ENCODE results near the gene BOLA2B. TPM values are rescaled to one million over a fixed set of nuclear protein-coding genes. Genes with fewer than 3 reads are reported as not detected.
"Not testable (repeated sequence)": the region's sequence is repeated elsewhere in the genome, so short reads cannot be mapped to it uniquely, and the experiment has no call there.

BOLA2B gene
- polyA plus RNA-seq, 1 donor from 2014 or later: 487 TPM

GRCh38 chr16:30199608-30200343 lies 6.3 kb upstream of the BOLA2B start:
- not testable (repeated sequence) for H3K79me2 ChIP-seq (replicated peaks; ENCODE audit: insufficient read depth, low read length); H4K20me1 ChIP-seq (ENCODE audit: insufficient read depth); H3K9ac ChIP-seq (ENCODE audit: low read length); H3K27ac ChIP-seq (ENCODE audit: low read length); H3K4me2 ChIP-seq (ENCODE audit: low read length); H3F3A ChIP-seq (ENCODE audit: insufficient read depth, low read length, poor library complexity, severe bottlenecking); H3K9me3 ChIP-seq (ENCODE audit: low read length); H3K27me3 ChIP-seq (ENCODE audit: insufficient read depth, low read depth, low read length); H3K9me2 ChIP-seq (ENCODE audit: insufficient read depth, low read length); H3K36me3 ChIP-seq (ENCODE audit: insufficient read depth, low read length); H3K4me3 ChIP-seq (ENCODE audit: low read length); H2AFZ ChIP-seq (ENCODE audit: low read depth, low read length)

- not testable (repeated sequence) for H3K9me2 ChIP-seq (ENCODE audit: insufficient read depth, low read length); H3K4me2 ChIP-seq (ENCODE audit: low read length); H3K27me3 ChIP-seq (ENCODE audit: insufficient read depth, low read depth, low read length); H3K9ac ChIP-seq (ENCODE audit: low read length); H2AFZ ChIP-seq (ENCODE audit: low read depth, low read length); H3K27ac ChIP-seq (ENCODE audit: low read length); H3K36me3 ChIP-seq (ENCODE audit: insufficient read depth, low read length); H3K4me3 ChIP-seq (ENCODE audit: low read length); H3K9me3 ChIP-seq (ENCODE audit: low read length); H3F3A ChIP-seq (ENCODE audit: insufficient read depth, low read length, poor library complexity, severe bottlenecking); H4K20me1 ChIP-seq (ENCODE audit: insufficient read depth); H3K79me2 ChIP-seq (replicated peaks; ENCODE audit: insufficient read depth, low read length)
Observed at GRCh38 chr16:30199049-30199448, 5.6 kb upstream of the BOLA2B start, which contains the start of gene SULT1A3. Gene SULT1A3, plus strand, starts transcription at chr16:30199255. Its CDS starts 1,474 bp downstream, at chr16:30200729.

- not testable (repeated sequence) for H3K36me3 ChIP-seq (ENCODE audit: insufficient read depth, low read length); H3F3A ChIP-seq (ENCODE audit: insufficient read depth, low read length, poor library complexity, severe bottlenecking); H3K27me3 ChIP-seq (ENCODE audit: insufficient read depth, low read depth, low read length); H3K4me2 ChIP-seq (ENCODE audit: low read length); H3K9ac ChIP-seq (ENCODE audit: low read length); H3K9me3 ChIP-seq (ENCODE audit: low read length); H3K4me3 ChIP-seq (ENCODE audit: low read length); H3K27ac ChIP-seq (ENCODE audit: low read length); H3K9me2 ChIP-seq (ENCODE audit: insufficient read depth, low read length); H2AFZ ChIP-seq (ENCODE audit: low read depth, low read length); H4K20me1 ChIP-seq (ENCODE audit: insufficient read depth); H3K79me2 ChIP-seq (replicated peaks; ENCODE audit: insufficient read depth, low read length)
Observed at GRCh38 chr16:30197001-30197400, 3.5 kb upstream of the BOLA2B start.

GRCh38 chr16:30194172-30194925 lies 883 bp upstream of the BOLA2B start:
- H3K36me3 ChIP-seq (ENCODE audit: insufficient read depth, low read length); H3K27ac ChIP-seq (ENCODE audit: low read length); H3K9me2 ChIP-seq (ENCODE audit: insufficient read depth, low read length); H3K27me3 ChIP-seq (ENCODE audit: insufficient read depth, low read depth, low read length); H2AFZ ChIP-seq (ENCODE audit: low read depth, low read length); H3K9me3 ChIP-seq (ENCODE audit: low read length); H3K9ac ChIP-seq (ENCODE audit: low read length); H4K20me1 ChIP-seq (ENCODE audit: insufficient read depth); H3K79me2 ChIP-seq (replicated peaks; ENCODE audit: insufficient read depth, low read length); H3F3A ChIP-seq (ENCODE audit: insufficient read depth, low read length, poor library complexity, severe bottlenecking); H3K4me2 ChIP-seq (ENCODE audit: low read length): not testable (repeated sequence)
- peak overlapping the region; percentile 51 for H3K4me3 ChIP-seq (ENCODE audit: low read length)

- not testable (repeated sequence) for H3K79me2 ChIP-seq (replicated peaks; ENCODE audit: insufficient read depth, low read length); H3K9ac ChIP-seq (ENCODE audit: low read length); H2AFZ ChIP-seq (ENCODE audit: low read depth, low read length)
Observed at GRCh38 chr16:30193098-30193497, 368 bp downstream of the BOLA2B start.

GRCh38 chr16:30191158-30191557 lies 2.3 kb downstream of the BOLA2B start:
- not testable (repeated sequence) for H3K36me3 ChIP-seq (ENCODE audit: insufficient read depth, low read length); H3K9me2 ChIP-seq (ENCODE audit: insufficient read depth, low read length); H3K9ac ChIP-seq (ENCODE audit: low read length); H3K79me2 ChIP-seq (replicated peaks; ENCODE audit: insufficient read depth, low read length); H3K9me3 ChIP-seq (ENCODE audit: low read length); H2AFZ ChIP-seq (ENCODE audit: low read depth, low read length); H3K27ac ChIP-seq (ENCODE audit: low read length); H3K4me3 ChIP-seq (ENCODE audit: low read length); H4K20me1 ChIP-seq (ENCODE audit: insufficient read depth); H3K4me2 ChIP-seq (ENCODE audit: low read length); H3F3A ChIP-seq (ENCODE audit: insufficient read depth, low read length, poor library complexity, severe bottlenecking); H3K27me3 ChIP-seq (ENCODE audit: insufficient read depth, low read depth, low read length)

More at GRCh38 chr16:30193098-30193497, 368 bp downstream of the BOLA2B start:
- not testable (repeated sequence) for H3F3A ChIP-seq (ENCODE audit: insufficient read depth, low read length, poor library complexity, severe bottlenecking); H3K4me3 ChIP-seq (ENCODE audit: low read length); H3K9me3 ChIP-seq (ENCODE audit: low read length); H4K20me1 ChIP-seq (ENCODE audit: insufficient read depth); H3K27ac ChIP-seq (ENCODE audit: low read length); H3K4me2 ChIP-seq (ENCODE audit: low read length); H3K9me2 ChIP-seq (ENCODE audit: insufficient read depth, low read length); H3K36me3 ChIP-seq (ENCODE audit: insufficient read depth, low read length); H3K27me3 ChIP-seq (ENCODE audit: insufficient read depth, low read depth, low read length)

Data from neural cell (in vitro differentiated cells).